ENCODE results near the gene HGD.
A peak's percentile ranks its signal among the peaks of the same experiment; 100 is the strongest.

HGD gene

DNA sequence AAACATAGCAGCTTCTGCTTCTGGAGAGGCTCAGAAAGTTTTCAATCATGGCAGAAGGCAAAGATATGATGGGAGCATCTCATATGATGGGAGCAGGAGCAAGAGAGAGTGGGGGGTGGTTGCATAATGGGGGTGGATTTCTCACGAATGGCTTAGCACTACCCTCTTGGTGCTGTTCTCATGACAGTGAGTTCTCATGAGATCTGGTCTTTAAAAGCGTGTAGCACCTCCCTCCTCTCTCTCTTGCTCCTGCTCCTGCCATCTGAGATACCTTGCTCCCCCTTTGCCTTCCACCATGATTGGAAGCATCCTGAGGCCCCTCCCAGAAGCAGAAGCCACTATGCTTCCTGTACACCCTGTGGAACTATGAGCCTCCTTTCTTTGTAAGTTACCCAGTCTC, 22.2 kb downstream of the HGD start:
- H3K27ac ChIP-seq, result peak overlapping the region; percentile 99
- TF ChIP-seq ZFX (IDR thresholded peaks at IDR 0.05), result no peak
- TF ChIP-seq, protein P1, sequence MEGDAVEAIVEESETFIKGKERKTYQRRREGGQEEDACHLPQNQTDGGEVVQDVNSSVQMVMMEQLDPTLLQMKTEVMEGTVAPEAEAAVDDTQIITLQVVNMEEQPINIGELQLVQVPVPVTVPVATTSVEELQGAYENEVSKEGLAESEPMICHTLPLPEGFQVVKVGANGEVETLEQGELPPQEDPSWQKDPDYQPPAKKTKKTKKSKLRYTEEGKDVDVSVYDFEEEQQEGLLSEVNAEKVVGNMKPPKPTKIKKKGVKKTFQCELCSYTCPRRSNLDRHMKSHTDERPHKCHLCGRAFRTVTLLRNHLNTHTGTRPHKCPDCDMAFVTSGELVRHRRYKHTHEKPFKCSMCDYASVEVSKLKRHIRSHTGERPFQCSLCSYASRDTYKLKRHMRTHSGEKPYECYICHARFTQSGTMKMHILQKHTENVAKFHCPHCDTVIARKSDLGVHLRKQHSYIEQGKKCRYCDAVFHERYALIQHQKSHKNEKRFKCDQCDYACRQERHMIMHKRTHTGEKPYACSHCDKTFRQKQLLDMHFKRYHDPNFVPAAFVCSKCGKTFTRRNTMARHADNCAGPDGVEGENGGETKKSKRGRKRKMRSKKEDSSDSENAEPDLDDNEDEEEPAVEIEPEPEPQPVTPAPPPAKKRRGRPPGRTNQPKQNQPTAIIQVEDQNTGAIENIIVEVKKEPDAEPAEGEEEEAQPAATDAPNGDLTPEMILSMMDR (conservative IDR thresholded peaks at IDR 0.05), result no peak

DNA sequence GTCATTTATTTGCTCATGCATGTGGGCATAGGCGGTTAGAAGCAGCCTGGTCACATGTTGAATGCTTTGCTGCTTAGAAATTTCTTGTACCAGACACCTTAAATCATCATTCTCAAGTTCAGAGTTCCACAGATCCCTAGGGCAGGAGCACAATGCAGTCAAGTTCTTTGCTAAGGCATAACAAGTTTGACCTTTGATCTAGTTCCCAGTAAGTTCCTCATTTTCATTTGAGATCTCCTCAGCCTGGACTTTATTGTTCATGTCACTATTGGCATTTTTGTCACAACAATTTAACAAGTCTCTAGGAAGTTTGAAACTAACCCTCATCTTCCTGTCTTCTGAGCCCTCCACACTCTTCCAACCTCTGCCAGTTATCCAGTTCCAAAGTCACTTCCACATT, 22.8 kb downstream of the HGD start:
- TF ChIP-seq, protein P1 (conservative IDR thresholded peaks at IDR 0.05), result no peak
- TF ChIP-seq ZFX (IDR thresholded peaks at IDR 0.05), result no peak
- H3K27ac ChIP-seq, result peak overlapping the region; percentile 99; the same call in 1 of the 2 replicates

DNA sequence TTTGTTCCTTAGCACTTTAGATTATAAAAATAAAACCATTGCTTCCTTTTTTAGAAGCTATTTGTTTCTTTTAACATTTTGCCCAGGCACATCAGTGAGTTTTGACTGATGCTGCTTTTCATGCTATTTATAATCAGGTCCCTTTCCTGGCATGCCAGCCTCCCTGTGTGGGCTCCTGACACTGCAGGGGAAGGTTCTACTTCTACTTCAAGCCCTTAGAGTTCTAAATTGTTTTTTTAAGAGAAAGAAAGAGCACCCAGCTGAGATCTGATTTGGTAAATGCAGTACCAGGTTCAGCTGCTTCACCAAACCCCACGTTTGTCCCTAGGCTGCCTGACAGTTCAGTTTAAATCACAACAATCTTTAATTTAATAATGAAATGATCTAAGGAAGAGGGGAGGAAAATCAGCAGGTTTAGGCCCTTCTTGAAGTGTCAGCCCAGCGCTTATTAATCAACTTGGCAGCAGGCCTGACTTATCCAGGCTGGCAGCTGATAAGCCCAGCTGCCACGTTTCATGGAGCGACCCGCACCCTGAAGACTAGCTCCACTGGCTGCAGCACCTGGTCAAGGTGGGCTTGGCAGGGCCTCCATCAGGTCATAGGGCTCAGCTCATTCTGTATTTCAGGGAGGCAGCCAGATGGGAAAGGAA, 29.0 kb downstream of the HGD start:
- TF ChIP-seq ZFX (IDR thresholded peaks at IDR 0.05), result no peak
- TF ChIP-seq, protein P1 (conservative IDR thresholded peaks at IDR 0.05), result no peak
- peak overlapping the region; percentile 30; the same call in 1 of the 2 replicates for H3K27ac ChIP-seq

DNA sequence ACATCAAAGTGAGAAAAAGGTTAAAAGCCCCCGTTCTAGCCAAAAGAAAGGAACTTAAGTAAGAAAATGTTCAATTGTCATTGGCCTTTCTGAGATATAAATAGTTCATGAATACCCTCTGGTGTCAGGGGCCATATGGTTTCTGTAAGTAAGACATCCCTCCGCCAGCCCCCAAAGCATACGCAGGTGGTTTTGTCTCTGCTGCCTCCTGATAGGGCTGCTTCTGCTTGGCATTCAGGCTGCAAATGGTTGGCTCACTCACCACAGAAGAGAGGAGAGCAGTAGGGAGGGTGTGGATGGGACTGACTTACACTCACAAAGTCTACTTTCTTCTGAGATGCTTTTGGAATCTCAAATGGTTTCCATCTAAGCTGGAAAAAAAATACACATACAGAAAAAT, 29.8 kb downstream of the HGD start:
- TF ChIP-seq, protein P1 (conservative IDR thresholded peaks at IDR 0.05), result no peak
- TF ChIP-seq ZFX (IDR thresholded peaks at IDR 0.05), result no peak
- no peak overlapping the region for H3K27ac ChIP-seq

DNA sequence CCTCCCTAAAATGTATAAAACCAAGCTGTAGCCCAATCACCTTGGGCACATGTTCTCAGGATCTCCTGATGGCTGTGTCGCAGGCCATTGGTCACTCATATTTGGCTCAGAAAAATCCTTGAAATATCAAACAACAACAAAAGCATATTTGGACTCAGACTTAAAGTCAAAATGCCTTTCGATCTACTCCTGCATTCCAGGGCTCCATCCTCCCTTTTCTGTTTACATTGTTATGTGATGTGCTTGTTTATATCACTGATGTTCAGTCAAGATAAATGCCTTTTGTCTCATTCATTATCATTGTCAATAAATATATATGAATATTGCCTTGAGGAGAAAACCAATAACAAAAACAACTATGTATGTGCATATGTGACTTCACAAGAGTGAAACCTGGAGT, 31.7 kb downstream of the HGD start:
- TF ChIP-seq, protein P1 (conservative IDR thresholded peaks at IDR 0.05), result no peak
- no peak for TF ChIP-seq ZFX (IDR thresholded peaks at IDR 0.05)

DNA sequence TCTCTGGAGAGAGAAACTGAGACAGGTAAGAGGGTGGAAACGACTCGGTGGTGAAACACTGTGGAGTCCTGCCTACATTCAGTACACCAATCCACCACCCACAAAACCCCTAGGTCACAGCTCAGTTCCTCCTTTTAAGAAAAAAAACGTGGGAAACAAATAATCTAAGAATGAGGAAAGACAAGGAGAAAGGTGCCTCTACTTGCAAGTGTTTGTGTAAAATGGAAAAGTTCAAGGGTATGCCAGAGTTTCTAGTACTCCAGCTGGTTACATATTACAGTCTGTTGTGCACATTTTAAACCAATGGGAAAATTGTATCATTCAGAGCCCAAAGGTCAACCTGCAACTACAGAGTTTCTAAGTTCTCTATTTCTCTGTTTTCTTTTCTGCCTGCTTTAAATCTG, 32.2 kb downstream of the HGD start:
- TF ChIP-seq ZFX (IDR thresholded peaks at IDR 0.05), result no peak
- TF ChIP-seq, protein P1 (conservative IDR thresholded peaks at IDR 0.05), result no peak
- peak overlapping the region; percentile 9; the same call in 1 of the 2 replicates for H3K27ac ChIP-seq

More for the DNA sequence above, 31.7 kb downstream of the HGD start:
- H3K27ac ChIP-seq, result peak overlapping the region; percentile 33; the same call in 1 of the 2 replicates

DNA sequence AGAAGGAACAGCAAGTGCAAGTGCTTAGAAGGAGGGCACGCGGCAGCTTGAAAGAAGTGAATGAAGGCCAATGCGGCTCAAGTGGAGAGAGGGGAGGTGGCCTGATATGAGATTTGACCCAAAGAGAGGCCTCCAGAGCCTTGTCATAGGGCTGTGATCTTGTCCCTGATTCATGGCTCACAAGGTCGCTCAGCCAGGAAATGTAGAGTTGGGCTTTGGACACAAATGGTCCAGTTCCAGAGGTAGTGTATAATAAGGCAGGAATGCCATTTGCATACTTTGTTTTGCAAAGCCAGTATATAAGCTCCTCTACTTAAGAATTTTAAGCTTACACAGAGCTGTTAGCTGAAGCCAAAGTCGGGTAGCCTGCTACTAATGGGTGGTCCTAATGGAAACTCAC, 33.7 kb downstream of the HGD start:
- TF ChIP-seq ZFX (IDR thresholded peaks at IDR 0.05), result no peak
- TF ChIP-seq, protein P1 (conservative IDR thresholded peaks at IDR 0.05), result no peak
- no peak overlapping the region for H3K27ac ChIP-seq
